B cell (primary cell): ENCODE data around the gene CDYL2. TPM values are rescaled to one million over a fixed set of nuclear protein-coding genes. Genes with fewer than 3 reads are reported as not detected.

Source experiments
- ATAC-seq: fragments of 200-7000 bp; cut with Tn5 transposase; one replicate; pipeline ENCODE4 v1.10.0; 2021; ENCODE audit warnings: low read depth, mild to moderate bottlenecking, moderate number of reproducible peaks, moderate library complexity
- CTCF ChIA-PET: fragments of 350-600 bp; sonication (Branson Sonifier 250); formaldehyde crosslinking; loops from one replicate; lab custom pipeline; 2021; ENCODE audit warnings: antibody characterized with exemption, inconsistent platforms; lab: Charles Lee
- POLR2A ChIA-PET: fragments of 350-600 bp; sonication (Branson Sonifier 250); formaldehyde crosslinking; loops from one replicate; lab custom pipeline; 2021; ENCODE audit warnings: antibody characterized with exemption; lab: Charles Lee
- DNase-seq: peaks from one replicate; pipeline ENCODE4 v3.0.0; 2013
- H2AFZ ChIP-seq: 2 replicates; pipeline ENCODE4 v1.6.1; 2012; ENCODE audit warnings: mild to moderate bottlenecking, low read depth, low read length; ENCODE audit not compliant: insufficient read depth, poor library complexity, severe bottlenecking
- H3K27ac ChIP-seq, 2 donors: 1 replicate in 1 of 2; 2 replicates in 1 of 2; pipeline ENCODE4 v1.5.1; 2012 to 2013; ENCODE audit warnings: low read length in 2 of 2, mild to moderate bottlenecking in 2 of 2, moderate library complexity in 1 of 2
- H3K27me3 ChIP-seq, 4 experiments: fragments of 200-600 bp in 1 of 4; sonication (generic) in 1 of 4; replicated peaks in 1 of 4; 1 replicate in 2 of 4; 2 replicates in 2 of 4; pipeline versions ENCODE4 v1.6.1 to v1.7.0; 2013 to 2016; ENCODE audit warnings: low read length in 3 of 4, mild to moderate bottlenecking in 2 of 4, mixed read lengths in 1 of 4, moderate library complexity in 1 of 4; ENCODE audit not compliant: insufficient read depth in 4 of 4, control insufficient read depth in 3 of 4; ENCODE audit errors: control extremely low read depth in 1 of 4
- H3K36me3 ChIP-seq, 2 experiments: replicated peaks in 1 of 2; 1 replicate in 1 of 2; 2 replicates in 1 of 2; pipeline versions ENCODE4 v1.6.1 to v1.7.1; 2013; ENCODE audit warnings: low read length in 1 of 2; ENCODE audit not compliant: insufficient read depth in 2 of 2, control insufficient read depth in 1 of 2; ENCODE audit errors: control extremely low read depth in 1 of 2, extremely low read depth in 1 of 2
- H3K4me1 ChIP-seq, 2 donors: fragments of 200-600 bp in 1 of 2; sonication (generic) in 1 of 2; 1 replicate in 1 of 2; 2 replicates in 1 of 2; pipeline versions ENCODE4 v1.5.1 to v1.6.1; 2013 to 2017; ENCODE audit warnings: low read length in 2 of 2; ENCODE audit not compliant: control insufficient read depth in 2 of 2, insufficient read depth in 2 of 2
- H3K4me2 ChIP-seq: replicated peaks from 2 replicates; pipeline ENCODE3; 2012; ENCODE audit warnings: mild to moderate bottlenecking, low read depth, low read length; ENCODE audit not compliant: poor library complexity, severe bottlenecking
- H3K4me3 ChIP-seq, 5 experiments: fragments of 200-600 bp in 1 of 5; sonication (generic) in 1 of 5; 1 replicate in 3 of 5; 2 replicates in 2 of 5; pipeline versions ENCODE4 v1.5.1 to v1.7.0; 2011 to 2016; ENCODE audit warnings: low read length in 4 of 5, mild to moderate bottlenecking in 4 of 5, low read depth in 2 of 5, control low read depth in 1 of 5, moderate library complexity in 1 of 5; ENCODE audit not compliant: insufficient read depth in 1 of 5; ENCODE audit errors: control extremely low read depth in 1 of 5, extremely low read depth in 1 of 5
- H3K79me2 ChIP-seq: fragments of 200-600 bp; sonication (generic); one replicate; pipeline ENCODE4 v1.6.0; 2016; ENCODE audit warnings: low read length; ENCODE audit not compliant: control insufficient read depth, insufficient read depth
- H3K9ac ChIP-seq: fragments of 200-600 bp; sonication (generic); 2 replicates; pipeline ENCODE4 v1.6.1; 2017; ENCODE audit warnings: mild to moderate bottlenecking, low read length, moderate library complexity
- H3K9me3 ChIP-seq, 3 donors: one replicate each; pipeline versions ENCODE4 v1.6.1 to v1.7.1; 2013; ENCODE audit warnings: low read length in 2 of 3; ENCODE audit not compliant: control insufficient read depth in 2 of 3, insufficient read depth in 1 of 3; ENCODE audit errors: control extremely low read depth in 1 of 3
- H4K20me1 ChIP-seq: 2 replicates; pipeline ENCODE4 v1.6.0; 2012; ENCODE audit warnings: mild to moderate bottlenecking, low read length; ENCODE audit not compliant: insufficient read depth, control insufficient read depth, poor library complexity, severe bottlenecking
- H3K27ac Mint-ChIP-seq: one replicate; pipeline ENCODE4 v1.8.0; 2021; ENCODE audit warnings: mixed read lengths
- H3K27me3 Mint-ChIP-seq: one replicate; pipeline ENCODE4 v1.8.0; 2021; ENCODE audit warnings: mixed read lengths
- H3K4me1 Mint-ChIP-seq: one replicate; pipeline ENCODE4 v1.8.0; 2021; ENCODE audit warnings: mixed read lengths
- H3K4me3 Mint-ChIP-seq: one replicate; pipeline ENCODE4 v1.8.0; 2021; ENCODE audit warnings: mixed read lengths
- H3K9me3 Mint-ChIP-seq: one replicate; pipeline ENCODE4 v1.8.0; 2022; ENCODE audit warnings: mixed read lengths; ENCODE audit not compliant: insufficient read depth
- EZH2 ChIP-seq: IDR thresholded peaks from 2 replicates; pipeline ENCODE4 v1.6.1; 2012; ENCODE audit warnings: borderline replicate concordance, low read depth, mild to moderate bottlenecking, moderate library complexity, low read length; ENCODE audit not compliant: insufficient read depth, poor library complexity, severe bottlenecking
- WGBS: methylation state at CpG from one replicate; pipeline ENCODE4 v1.1.5; 2013; ENCODE audit warnings: missing lambda C conversion rate; ENCODE audit not compliant: insufficient coverage; 5-methylcytosine and 5-hydroxymethylcytosine counted together
- intact Hi-C: fragments of 100-400 bp; cut with micrococcal nuclease; formaldehyde crosslinking; loops from one replicate; pipeline ENCODE4 v1.10.0; 2022
- polyA plus RNA-seq: library from polyadenylated mRNA; depleted of rRNA; stranded (reverse); fragments of >200 nt; gene quantifications from 2 replicates; pipeline ENCODE4 v1.2.3, GENCODE V29; 2012
- total RNA-seq, 2 donors: library from RNA; stranded (reverse); fragments of 120-200 nt in 1 of 2; gene quantifications; 1 replicate in 1 of 2; 2 replicates in 1 of 2; pipeline versions ENCODE4 v1.2.3 to v1.2.4, GENCODE V29; 2013 to 2022
- TF ChIP-seq, protein P1 (sequence below): fragments of 200-600 bp; IDR thresholded peaks from one replicate; pipeline ENCODE4 v1.8.0; 2022; ENCODE audit warnings: antibody characterized with exemption, mild to moderate bottlenecking

The CDYL2 gene
- total and polyA plus RNA-seq, 2 donors (not counting 1 experiment from before 2014, with no cell fraction given), result 0.66 to 6.6 TPM

DNA sequence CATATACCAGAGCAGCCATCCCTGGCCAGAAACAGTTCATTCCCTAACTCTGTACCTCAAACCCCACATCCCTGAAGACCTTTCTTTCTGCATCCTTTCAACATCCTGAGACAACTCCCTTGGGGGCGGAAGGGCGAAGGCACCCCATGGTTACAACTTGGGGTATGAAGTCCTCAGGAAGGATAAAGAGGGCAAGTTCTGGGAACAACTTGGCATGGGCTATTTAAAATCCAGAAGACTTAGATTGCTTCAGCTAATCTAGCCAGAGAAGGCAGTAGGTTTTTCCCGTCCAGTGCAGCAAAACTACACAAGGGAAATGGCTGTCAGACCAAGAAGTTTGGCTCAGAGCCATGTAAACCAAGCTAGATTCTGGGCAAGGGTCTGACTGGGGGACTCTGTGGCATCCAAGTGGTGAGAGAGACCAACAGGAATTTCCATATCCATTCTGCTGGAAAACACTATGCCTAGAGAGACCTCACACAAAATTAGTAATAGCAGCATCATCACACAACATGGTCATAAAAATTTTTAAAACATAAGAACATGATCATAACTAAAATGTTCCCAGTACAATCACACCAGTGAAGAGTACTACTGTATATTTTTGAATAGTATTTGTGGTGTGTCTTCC, 113.2 kb downstream of the CDYL2 start:
- CTCF ChIA-PET, result no interaction called here
- 92% methylated on average over 3 of the region's 3 CpGs for WGBS
- peak overlapping the region; percentile 56 for H3K4me3 Mint-ChIP-seq

DNA sequence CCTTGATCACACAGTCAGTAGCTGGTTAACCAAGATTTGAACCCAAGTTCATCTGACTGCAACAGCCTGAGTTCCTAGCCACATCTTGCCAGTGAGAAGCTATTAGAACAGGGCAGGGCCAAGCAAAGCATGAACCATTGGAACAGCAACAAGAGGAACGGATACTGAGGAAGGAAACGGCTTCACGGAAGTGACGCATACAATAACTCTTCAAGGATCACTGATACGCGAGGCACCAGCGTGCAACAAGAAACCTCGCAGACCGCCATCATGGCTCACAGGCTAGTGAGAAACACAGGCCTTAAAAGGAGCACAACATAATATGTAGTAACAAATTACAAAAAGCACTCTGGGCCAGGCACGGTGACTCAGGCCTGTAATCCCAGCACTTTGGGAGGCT, 114.9 kb downstream of the CDYL2 start:
- Histone ChIP-seq H3K4me2 (no peak overlapping the region), H3K27me3 (no peaks in the 10 kb centered on the region), H3K4me3 (no peak overlapping the region), H2AFZ (no peak overlapping the region), H3K36me3 (no peaks in the 10 kb centered on the region), H3K79me2 (no peaks in the 10 kb centered on the region), H4K20me1 (no peaks in the 10 kb centered on the region), H3K27ac (no peak overlapping the region), H3K4me1 (peaks cover 0 to 4% of the 10 kb centered on the region in 2 donors), H3K9ac (no peak overlapping the region), H3K9me3 (no peaks in the 10 kb centered on the region)
- no peak for ATAC-seq
- Mint-ChIP-seq H3K4me3 (no peak overlapping the region), H3K27ac (no peak overlapping the region), H3K27me3 (peaks cover 5% of the 10 kb centered on the region), H3K4me1 (peaks cover 20% of the 10 kb centered on the region), H3K9me3 (no peaks in the 10 kb centered on the region)
- 76% methylated on average over 9 of the region's 10 CpGs for WGBS
- CTCF ChIA-PET, result no interaction called here
- TF ChIP-seq, protein P1, sequence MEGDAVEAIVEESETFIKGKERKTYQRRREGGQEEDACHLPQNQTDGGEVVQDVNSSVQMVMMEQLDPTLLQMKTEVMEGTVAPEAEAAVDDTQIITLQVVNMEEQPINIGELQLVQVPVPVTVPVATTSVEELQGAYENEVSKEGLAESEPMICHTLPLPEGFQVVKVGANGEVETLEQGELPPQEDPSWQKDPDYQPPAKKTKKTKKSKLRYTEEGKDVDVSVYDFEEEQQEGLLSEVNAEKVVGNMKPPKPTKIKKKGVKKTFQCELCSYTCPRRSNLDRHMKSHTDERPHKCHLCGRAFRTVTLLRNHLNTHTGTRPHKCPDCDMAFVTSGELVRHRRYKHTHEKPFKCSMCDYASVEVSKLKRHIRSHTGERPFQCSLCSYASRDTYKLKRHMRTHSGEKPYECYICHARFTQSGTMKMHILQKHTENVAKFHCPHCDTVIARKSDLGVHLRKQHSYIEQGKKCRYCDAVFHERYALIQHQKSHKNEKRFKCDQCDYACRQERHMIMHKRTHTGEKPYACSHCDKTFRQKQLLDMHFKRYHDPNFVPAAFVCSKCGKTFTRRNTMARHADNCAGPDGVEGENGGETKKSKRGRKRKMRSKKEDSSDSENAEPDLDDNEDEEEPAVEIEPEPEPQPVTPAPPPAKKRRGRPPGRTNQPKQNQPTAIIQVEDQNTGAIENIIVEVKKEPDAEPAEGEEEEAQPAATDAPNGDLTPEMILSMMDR, result no peak
- no peak for TF ChIP-seq EZH2
- POLR2A ChIA-PET, result no interaction called here
- intact Hi-C loops, result no loop called here
- DNase-seq, result no peak

More for the DNA sequence above, 113.2 kb downstream of the CDYL2 start:
- POLR2A ChIA-PET, result no interaction called here
- Histone ChIP-seq H3K9me3 (no peaks in the 10 kb centered on the region), H3K4me3 (no peak overlapping the region), H3K4me2 (no peak overlapping the region), H2AFZ (no peak overlapping the region), H3K9ac (no peak overlapping the region), H3K36me3 (no peaks in the 10 kb centered on the region), H3K27me3 (no peaks in the 10 kb centered on the region), H4K20me1 (no peaks in the 10 kb centered on the region), H3K27ac (no peak overlapping the region), H3K4me1 (peaks cover 0 to 4% of the 10 kb centered on the region in 2 donors), H3K79me2 (no peaks in the 10 kb centered on the region)
- no peak for DNase-seq
- H3K27me3 Mint-ChIP-seq, result peaks cover 5% of the 10 kb centered on the region
- TF ChIP-seq, protein P1, result no peak
- peaks cover 24% of the 10 kb centered on the region for H3K4me1 Mint-ChIP-seq
- no peaks in the 10 kb centered on the region for H3K9me3 Mint-ChIP-seq
- H3K27ac Mint-ChIP-seq, result no peak overlapping the region
- no peak for ATAC-seq
- intact Hi-C loops, result no loop called here
